Activated naive CD4-positive, alpha-beta T cell (primary cell): ENCODE results near the gene TEX264.
A peak's percentile ranks its signal among the peaks of the same experiment; 100 is the strongest.
"Not testable (repeated sequence)": the region's sequence is repeated elsewhere in the genome, so short reads cannot be mapped to it uniquely, and the experiment has no call there.

Experiments
- DNase-seq, 4 experiments: peaks; one replicate each; lab custom pipeline; 2025; lab: John Stamatoyannopoulos, UW

The TEX264 gene

DNA sequence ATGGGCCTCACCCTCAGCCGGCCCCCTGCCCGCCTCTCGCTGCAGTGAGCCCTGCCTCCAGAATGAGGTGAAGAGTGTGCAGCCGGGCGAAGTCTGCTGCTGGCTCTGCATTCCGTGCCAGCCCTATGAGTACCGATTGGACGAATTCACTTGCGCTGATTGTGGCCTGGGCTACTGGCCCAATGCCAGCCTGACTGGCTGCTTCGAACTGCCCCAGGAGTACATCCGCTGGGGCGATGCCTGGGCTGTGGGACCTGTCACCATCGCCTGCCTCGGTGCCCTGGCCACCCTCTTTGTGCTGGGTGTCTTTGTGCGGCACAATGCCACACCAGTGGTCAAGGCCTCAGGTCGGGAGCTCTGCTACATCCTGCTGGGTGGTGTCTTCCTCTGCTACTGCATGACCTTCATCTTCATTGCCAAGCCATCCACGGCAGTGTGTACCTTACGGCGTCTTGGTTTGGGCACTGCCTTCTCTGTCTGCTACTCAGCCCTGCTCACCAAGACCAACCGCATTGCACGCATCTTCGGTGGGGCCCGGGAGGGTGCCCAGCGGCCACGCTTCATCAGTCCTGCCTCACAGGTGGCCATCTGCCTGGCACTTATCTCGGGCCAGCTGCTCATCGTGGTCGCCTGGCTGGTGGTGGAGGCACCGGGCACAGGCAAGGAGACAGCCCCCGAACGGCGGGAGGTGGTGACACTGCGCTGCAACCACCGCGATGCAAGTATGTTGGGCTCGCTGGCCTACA lies 44.4 kb downstream of the TEX264 start:
- no peak for DNase-seq

DNA sequence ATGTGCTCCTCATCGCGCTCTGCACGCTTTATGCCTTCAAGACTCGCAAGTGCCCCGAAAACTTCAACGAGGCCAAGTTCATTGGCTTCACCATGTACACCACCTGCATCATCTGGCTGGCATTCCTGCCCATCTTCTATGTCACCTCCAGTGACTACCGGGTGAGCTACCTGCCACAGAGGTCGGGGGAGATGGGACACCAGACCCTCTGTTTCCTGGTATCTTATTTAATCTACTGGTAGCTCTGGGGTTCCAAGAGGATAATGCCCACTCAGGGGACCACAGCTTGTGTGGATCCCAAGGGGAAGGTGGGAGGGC lies 44.9 kb downstream of the TEX264 start:
- DNase-seq, result no peak

DNA sequence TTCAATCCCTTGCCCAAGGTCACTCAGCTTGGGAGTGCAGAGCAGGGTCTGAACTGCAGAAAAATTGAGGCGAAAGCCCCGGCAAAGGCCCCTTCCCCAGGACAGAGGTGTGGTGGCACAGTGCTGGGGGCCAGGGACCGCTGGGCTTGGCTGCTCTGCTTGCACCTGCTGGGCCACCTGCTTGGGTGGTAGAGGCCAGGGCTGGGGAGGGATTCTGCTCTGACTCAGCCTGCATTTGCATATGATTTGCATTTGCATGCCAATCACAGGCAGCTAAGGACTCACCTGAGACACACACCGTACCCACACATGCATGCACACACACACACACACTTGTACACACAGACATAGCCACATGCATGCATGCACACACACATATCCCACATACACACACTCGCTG lies 45.8 kb downstream of the TEX264 start:
- no peak for DNase-seq

DNA sequence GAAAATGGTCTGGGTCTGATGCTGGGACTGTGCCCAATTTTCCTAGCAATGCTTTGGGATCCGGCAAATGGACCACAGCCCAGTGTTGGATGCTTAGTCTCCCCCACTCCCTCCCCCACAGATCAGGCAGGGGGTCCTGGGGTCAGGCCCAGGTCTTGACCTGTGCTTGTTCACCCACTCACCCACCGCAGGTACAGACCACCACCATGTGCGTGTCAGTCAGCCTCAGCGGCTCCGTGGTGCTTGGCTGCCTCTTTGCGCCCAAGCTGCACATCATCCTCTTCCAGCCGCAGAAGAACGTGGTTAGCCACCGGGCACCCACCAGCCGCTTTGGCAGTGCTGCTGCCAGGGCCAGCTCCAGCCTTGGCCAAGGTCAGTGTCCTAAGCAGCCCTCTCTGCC lies 46.4 kb downstream of the TEX264 start:
- DNase-seq, result no peak

DNA sequence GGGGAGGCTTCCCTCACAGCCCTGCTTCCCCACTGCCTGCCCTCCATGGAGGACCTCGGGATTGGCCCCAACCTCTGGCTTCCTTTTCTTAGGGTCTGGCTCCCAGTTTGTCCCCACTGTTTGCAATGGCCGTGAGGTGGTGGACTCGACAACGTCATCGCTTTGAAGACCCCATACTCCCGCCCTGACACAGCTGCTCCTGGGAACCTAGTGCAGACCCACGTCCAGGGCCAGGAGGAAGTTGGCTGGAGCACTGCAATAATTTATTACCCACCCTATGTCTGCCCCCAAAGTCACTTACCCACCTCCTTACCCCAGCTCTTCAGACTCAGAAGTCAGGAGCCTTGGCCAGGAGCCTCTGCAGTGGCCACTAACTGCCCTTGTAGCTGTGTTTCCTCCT lies 46.9 kb downstream of the TEX264 start:
- DNase-seq, result no peak

DNA sequence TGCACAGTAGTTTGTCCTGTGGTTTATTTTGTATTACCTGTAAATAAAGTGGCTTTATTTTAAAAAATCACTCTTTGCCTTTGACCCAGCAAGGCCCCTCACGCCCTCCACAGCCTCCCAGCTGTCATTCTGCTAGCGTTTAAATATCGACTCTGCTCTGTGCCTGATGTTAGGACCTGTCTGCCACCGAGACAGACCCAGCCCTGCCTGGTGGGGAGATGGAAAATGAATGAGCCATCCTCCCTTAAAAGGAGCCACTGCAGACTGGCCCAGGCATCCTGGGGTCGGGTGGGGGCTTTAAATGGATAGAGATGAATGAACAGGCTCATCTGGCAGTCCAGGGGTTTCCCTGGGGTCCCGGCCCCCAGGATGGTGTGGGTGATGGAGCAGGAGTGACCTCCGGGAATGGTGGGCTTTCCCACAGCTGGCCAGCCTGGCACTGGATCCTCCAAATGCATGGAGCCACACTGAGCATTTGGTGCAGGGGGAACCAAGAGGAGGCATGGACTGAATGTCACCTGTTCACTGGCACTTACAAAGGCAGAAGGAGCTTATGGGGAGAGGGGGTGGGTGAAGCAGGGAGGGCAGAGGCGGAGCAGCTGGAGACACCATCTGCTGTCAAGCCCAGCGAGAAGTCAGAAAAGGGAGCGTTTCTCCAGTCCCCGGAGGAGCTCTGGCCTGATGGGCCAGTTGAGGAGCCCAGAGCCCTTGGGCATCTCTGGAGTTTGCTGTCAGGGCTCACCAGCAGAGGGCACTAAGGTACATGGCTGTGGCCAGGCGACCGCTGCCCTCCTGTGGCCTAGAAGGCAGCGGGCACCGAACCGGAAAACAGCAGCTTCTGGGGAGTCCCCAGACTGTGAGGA lies 47.7 kb downstream of the TEX264 start:
- DNase-seq, result peak in 1 of 4 experiments; percentile 11

DNA sequence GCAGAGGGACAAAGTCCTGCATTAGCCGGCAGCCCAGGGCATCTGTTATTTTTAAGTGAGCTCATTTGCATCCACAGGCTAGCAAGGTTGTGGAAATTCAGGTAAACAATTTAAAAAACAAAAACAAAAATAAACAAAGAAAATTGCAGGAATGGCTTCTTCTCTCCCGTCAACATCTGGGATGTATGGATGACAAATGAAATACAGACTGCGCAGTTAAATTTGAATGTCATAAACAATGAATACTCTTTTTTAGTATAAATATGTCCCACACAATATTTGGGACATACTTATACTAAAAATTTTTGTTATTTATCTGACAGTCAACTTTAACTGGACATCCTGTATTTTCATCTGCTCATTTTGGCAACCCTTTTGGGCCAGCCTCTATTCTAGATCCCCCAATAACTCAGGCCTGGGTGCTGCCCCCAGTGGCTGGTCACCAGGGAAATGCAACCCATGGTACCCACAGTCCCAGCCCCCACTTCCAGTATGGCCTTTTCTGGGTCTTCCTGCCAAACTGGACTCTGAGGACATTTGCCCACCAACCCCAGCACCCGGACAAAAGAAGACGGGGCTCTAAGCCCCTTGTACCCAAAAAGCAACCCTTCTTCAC lies 48.5 kb downstream of the TEX264 start:
- no peak for DNase-seq

DNA sequence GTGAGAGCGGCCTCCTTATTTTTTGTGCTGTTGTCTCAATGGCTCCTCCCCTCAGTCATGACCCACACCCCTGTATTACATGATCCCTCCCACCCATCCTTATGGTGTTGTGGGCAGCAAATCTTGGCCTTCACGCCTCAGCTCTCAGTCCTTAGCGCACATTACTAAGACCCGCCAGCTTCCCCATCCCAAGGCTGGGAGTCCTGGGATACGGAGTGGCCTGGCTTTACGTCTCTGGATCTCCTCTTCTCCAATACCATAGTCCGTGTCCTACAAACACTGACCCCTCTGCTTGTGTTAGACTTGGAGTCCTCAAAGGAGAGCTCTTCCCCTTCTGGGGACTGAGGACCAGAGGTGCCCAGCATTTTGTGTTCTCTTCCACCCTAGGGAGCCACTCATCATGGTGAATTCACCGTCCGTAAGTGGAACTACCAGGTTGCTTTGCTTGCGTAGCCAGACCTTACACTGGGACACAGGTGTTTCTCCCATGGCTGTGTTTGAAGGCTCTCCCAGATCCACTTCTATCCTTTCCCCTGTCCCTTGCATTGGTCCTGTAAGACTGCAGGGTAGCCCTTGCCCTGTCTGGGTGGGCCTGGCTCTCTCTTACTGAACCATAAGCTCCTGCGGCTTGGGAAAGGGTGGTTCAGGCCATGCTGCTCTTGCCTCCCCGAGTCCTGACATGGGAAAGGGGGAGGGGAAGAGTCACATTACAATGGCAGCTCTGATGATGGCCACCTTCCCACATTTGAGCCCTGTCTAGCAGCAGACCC lies 49.4 kb downstream of the TEX264 start:
- DNase-seq, result no peak

DNA sequence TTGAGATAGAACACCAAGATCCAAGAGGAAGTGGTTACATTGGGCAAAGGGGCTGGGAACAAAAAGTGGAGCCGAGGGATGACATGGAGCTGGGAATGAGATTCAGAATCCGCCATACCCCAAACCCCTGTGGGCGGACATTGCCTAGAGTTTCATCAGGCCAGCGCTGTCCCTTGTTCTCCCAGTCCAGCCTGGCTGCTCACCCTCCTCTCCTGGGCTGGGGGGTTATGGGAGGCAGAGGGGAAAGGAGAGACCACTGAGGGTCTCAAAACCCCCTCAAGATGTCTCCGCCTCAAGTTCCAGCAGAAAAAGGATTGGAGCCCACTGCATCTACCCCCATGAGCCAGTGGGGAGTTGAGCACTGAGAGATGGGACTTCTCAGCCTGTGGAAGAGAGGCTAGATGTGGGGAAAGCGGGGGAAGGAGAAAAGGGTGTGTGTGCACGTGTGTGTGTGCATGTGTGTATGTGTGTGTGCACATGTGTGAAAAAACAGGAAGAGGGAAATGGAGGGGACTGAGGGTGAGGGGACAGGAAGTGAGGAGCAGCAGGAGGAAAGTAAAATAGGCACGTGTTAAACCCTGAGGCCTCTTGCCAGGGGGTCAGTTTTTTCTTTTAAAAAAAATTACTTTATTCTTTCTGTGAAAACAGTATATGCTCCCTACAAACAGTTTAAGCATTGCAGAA lies 50.2 kb downstream of the TEX264 start:
- no peak for DNase-seq

DNA sequence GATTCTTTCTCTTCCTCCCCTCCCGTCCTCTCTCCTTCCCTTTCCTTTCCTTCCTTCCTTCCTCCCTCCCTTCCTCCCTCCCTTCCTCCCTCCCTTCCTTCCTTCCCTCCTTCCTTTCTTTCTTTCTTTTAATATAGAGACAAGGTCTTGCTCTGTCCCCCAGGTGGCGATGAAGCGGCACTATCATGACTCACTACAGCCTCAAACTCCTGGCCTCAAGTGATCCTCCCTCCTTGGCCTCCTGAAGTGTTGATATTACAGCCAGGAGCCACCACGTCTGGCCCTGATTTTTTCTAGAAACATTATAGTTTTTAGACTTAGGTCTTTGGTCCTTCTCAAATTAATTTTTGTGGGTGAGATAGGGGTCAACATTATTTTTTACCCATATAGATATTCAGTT lies 51.3 kb downstream of the TEX264 start:
- no peak for DNase-seq

DNA sequence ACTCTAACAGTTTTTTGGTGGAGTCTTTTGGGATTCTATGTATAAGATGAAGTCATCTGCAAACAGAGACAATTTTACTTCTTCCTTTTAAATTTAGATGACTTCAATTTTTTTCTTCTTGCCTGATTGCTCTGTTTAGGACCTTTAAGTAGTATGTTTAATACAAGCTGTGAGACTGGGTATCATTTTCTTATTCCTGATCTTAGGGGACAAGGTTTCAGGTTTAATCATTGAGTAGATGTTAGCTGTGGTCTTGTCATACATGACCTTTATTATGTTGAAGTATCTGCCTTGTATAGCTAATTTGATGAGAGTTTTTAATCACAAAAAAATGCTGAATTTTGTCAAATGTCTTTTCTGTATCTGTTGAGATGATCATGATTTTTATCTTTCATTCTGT lies 56.4 kb downstream of the TEX264 start:
- no peak for DNase-seq

DNA sequence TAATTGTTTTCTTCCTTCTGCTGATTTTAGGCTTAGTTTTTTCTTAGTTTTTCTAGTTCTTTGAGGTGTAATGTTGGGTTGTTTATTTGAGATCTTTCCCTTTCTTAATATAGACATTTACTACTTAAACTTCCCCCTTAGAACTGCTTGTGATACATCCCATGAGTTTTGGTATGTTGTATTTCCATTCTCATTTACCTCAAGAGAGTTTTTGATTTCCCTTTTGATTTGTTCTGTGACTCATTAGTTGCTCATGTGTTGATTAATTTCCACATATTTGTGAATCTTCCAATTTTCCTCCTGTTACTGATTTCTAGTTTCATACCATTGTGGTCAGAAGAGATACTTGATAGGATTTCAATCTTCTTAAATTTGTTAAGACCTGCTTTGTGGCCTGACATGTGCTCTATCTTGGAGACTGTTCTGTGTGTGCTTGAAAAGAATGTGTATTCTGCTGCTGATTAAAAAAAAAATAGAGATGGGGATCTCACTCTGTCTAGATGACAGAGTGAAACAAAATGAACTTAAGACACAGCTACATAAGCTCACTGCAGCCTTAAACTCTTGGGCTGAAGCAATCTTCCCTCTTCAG lies 58.1 kb downstream of the TEX264 start:
- DNase-seq, result no peak

DNA sequence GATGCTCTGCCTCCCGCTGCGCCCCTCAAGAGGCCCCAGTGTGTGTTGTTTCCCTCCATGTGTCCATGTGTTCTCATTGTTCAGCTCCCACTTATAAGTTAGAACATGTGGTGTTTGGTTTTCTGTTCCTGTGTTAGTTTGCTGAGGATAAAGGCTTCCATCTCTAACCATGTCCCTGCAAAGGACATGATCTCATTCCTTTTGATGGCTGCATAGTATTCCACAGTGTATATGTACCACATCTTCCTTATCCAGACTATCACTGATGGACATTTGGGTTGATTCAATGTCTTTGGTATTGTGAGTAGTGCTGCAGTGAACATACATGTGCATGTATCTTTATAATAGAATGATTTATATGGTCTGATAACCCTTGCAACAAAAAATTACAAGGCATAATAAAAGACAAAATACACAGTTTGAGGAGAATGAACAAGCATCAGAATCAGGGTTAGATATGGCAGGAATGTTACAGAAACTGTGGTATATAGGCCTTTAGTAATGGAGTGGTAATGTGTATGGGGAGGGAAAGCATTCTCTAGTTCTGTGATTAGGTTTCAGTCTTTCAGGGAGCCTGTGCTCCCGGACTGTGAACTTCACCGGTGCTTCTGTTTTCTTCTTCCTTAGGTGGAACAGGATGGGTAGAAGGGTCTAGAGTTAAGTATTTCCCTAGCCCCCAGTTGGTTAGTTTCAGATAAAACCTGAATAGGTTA lies 63.0 kb downstream of the TEX264 start:
- DNase-seq, result no peak

DNA sequence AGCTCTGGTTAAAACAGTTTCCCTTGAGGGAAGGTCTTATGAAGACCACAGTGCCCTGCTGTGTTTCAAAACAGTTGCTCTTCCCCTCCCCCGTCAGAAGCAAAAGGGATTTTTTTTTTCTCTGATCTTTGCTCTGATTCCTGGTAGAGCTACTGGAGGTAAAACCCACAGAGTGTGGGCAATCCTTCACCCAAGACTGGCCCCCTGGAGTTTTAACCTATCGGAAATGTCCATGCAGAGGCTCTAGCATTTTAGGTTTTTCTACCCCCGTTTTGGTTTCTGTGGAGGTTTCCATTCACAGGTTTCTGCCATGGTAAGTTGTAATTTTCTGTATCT lies 63.5 kb downstream of the TEX264 start:
- DNase-seq, result no peak

DNA sequence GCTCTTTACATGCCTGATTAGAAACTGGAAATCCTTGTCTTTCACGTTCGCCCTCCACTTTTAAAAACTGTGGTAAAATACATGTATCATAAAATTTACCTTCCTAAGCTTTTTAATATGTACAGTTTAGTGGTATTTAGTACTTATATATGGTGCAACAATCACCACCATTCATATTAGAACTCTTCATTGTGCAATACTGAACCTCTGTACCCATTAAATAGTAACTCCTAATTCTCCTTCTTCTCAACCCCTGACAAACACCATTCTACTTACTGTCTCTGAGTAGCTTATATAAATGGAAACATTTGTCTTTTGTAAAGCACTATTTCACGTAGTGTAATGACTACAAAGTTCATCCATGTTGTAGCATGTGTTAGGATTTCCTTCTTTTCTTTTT lies 64.0 kb downstream of the TEX264 start:
- no peak for DNase-seq

DNA sequence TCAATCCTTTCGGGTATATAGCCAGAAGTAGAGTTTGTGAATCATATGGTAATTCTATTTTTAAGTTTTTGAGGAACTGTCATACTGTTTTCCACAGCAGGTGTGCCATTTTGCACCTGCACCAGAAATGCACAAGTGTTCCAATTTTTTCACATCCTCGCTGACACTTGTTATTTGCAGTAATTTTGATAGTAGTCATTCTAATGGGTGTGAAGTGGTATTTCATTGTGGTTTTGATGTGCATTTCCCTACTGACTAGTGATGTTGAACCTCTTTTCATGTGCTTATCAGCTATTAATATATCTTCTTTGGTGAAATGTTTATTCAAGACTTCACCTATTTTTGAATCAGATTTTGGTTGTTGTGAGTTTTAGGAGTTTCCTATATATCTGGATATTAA lies 64.9 kb downstream of the TEX264 start:
- no peak for DNase-seq

DNA sequence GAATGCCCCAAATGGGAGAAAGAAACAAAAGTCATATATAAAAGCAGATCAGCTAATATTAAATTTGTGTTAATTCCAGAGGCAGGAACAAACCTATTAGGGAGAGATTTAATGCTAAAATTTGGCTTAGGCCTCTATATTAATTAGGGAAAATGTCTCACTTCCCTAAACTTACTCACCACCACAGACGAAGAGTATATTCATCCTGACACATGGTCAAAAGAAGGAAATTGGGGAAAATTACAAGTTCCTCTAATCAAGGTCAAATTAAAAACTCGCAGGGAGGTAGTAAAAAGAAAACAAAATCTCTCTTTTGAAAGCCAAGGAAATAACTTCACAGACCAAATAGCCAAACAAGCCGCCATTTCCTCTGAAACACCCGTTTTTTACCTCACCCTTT lies 68.1 kb downstream of the TEX264 start:
- no peak for DNase-seq

DNA sequence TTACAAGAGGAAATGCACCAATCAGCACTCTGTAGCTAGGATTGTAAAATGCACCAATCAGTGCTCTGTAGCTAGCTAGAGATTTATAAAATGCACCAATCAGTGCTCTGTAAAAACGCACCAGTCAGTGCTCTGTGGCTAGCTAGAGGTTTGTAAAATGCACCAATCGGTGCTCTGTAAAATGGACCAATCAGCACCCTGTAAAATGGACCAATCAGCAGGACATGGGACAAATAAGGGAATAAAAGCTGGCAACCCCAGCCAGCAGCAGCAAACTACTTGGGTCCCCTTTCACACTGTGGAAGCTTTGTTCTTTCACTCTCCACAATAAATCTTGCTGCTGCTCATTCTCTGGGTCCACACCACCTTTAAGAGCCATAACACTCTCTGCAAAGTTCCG lies 71.3 kb downstream of the TEX264 start:
- DNase-seq, result not testable (repeated sequence)

DNA sequence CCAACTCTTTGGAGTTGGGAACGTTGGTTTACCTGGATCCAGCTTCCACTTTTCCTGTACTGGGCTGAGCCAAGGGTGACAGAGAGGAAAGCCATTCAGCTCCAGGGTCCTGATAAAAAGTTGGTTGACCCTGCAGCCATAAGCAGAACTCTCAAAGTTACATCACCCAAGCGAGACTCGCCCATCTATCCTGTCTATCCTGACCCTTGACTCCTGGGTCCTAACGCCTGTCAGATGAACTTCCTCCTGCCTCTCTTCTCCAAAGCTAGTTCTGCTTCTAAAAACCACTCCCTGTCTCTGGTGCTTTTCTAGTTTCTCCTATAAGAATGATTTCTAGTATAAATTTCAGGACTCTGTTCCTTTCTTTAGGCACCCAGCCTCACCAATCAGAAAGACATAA lies 71.9 kb downstream of the TEX264 start:
- DNase-seq, result not testable (repeated sequence)

DNA sequence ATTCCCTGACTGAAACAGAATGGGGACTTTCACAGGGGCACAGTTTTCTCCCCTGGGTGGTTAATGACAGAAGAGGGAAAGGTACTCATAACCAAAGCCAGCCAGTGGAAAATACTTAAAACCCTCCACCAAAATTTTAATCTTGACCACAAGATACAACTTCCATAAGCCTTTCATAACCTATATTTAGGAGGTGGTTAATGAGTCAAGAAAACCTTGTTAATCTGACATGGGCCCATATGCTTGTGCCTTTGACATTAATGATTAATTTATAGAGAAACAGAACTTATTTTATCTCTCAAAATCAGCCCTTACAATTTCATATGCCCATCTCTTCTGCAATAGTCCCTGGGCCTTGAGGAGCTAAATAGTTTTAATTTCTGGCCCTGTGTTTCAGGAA lies 76.8 kb downstream of the TEX264 start:
- no peak for DNase-seq

DNA sequence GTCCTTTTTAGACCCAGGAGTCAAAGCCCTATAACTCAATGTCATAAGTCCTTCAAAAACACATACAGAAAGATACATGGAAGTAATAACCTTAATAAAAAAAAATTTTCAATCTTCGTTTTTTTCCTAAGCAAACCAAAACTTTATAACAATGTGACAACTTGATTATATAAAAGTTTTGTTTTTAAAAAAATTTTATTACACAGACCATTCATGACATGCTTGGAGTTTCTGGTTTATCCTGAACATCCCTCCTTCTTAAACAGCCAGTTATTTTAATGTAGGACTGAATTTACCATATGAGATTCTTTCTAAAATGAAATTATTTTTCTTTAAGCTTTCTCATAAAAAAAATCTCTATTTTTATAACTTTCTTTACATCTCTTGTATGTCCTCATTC lies 77.3 kb downstream of the TEX264 start:
- no peak for DNase-seq
